Glutamatergic neuron (in vitro differentiated cells): ENCODE measurements around the gene TLK2. TPM values are rescaled to one million over a fixed set of nuclear protein-coding genes. Genes with fewer than 3 reads are reported as not detected.

Source experiments
- DNase-seq: peaks from one replicate; pipeline ENCODE4 v3.0.0; 2022
- H3K27ac Mint-ChIP-seq: one replicate; pipeline ENCODE4 v1.8.0; 2020; ENCODE audit warnings: mild to moderate bottlenecking, mixed read lengths, inconsistent platforms; ENCODE audit not compliant: unreplicated experiment
- H3K27me3 Mint-ChIP-seq: one replicate; pipeline ENCODE4 v1.8.0; 2020; ENCODE audit warnings: mild to moderate bottlenecking, moderate library complexity, mixed read lengths, inconsistent platforms; ENCODE audit not compliant: unreplicated experiment
- H3K36me3 Mint-ChIP-seq: one replicate; pipeline ENCODE4 v1.8.0; 2020; ENCODE audit warnings: mild to moderate bottlenecking, mixed read lengths, inconsistent platforms; ENCODE audit not compliant: unreplicated experiment
- H3K4me1 Mint-ChIP-seq: one replicate; pipeline ENCODE4 v1.8.0; 2020; ENCODE audit warnings: mild to moderate bottlenecking, low read depth, mixed read lengths, inconsistent platforms; ENCODE audit not compliant: unreplicated experiment
- H3K4me3 Mint-ChIP-seq: one replicate; pipeline ENCODE4 v1.8.0; 2020; ENCODE audit warnings: mild to moderate bottlenecking, mixed read lengths, inconsistent platforms; ENCODE audit not compliant: unreplicated experiment
- H3K9me3 Mint-ChIP-seq: one replicate; pipeline ENCODE4 v1.8.0; 2020; ENCODE audit warnings: mild to moderate bottlenecking, moderate library complexity, mixed read lengths, inconsistent platforms; ENCODE audit not compliant: unreplicated experiment
- total RNA-seq: library from RNA; stranded (reverse); fragmentation: NEBNext Ultra II Directional; extraction: Animal tissue kit (Norgen Biotek cat#: 25700); gene quantifications from one replicate; pipeline ENCODE4 v1.2.1, GENCODE V29; 2021; ENCODE audit not compliant: unreplicated experiment
- TF ChIP-seq, protein P1 (sequence below): fragments of 200-600 bp; sonication (generic); IDR thresholded peaks from one replicate; pipeline ENCODE4 v1.5.0; 2021; ENCODE audit not compliant: partially characterized antibody, unreplicated experiment

TLK2 gene
- total RNA-seq, 1 donor from 2014 or later: 61.5 TPM

DNA sequence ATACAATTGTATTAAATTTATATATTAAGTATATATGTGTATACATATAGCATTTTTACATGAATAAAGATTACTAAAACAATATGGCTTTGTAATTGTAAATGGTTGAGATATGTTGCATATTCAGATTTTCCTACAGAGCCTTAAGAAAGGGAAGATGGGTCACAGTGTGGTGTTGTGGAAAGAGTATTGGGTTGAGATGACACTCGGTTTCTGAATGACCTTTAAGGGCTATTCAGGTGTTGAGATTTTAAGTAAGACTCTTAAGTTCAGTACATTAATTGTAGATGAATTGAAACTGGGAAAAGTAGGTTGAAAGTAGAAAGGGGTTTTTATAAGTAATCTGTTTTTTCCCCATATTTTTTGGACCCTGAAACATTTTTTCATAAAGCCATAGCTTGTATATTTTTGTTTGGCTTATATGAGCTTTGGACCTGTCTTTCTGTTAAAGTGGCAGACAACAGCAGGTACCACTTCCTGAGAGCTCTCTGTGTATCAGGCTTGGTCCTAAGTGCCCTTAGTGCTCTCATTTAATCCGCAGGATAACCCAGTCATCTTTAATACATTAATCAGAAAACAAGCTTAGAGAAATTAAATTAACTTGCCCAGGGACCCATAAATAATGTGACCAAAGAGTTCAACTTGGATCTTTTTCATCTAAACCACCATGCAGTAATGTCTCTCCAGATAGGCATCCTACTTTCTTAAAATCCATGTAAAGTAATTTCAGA lies 100.3 kb downstream of the TLK2 start:
- Mint-ChIP-seq H3K27ac (no peak overlapping the region), H3K4me3 (no peak overlapping the region), H3K9me3 (no peaks in the 10 kb centered on the region), H3K27me3 (no peaks in the 10 kb centered on the region), H3K4me1 (no peaks in the 10 kb centered on the region), H3K36me3 (no peaks in the 10 kb centered on the region)
- DNase-seq: no peak
- TF ChIP-seq, protein P1, sequence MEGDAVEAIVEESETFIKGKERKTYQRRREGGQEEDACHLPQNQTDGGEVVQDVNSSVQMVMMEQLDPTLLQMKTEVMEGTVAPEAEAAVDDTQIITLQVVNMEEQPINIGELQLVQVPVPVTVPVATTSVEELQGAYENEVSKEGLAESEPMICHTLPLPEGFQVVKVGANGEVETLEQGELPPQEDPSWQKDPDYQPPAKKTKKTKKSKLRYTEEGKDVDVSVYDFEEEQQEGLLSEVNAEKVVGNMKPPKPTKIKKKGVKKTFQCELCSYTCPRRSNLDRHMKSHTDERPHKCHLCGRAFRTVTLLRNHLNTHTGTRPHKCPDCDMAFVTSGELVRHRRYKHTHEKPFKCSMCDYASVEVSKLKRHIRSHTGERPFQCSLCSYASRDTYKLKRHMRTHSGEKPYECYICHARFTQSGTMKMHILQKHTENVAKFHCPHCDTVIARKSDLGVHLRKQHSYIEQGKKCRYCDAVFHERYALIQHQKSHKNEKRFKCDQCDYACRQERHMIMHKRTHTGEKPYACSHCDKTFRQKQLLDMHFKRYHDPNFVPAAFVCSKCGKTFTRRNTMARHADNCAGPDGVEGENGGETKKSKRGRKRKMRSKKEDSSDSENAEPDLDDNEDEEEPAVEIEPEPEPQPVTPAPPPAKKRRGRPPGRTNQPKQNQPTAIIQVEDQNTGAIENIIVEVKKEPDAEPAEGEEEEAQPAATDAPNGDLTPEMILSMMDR: no peak

DNA sequence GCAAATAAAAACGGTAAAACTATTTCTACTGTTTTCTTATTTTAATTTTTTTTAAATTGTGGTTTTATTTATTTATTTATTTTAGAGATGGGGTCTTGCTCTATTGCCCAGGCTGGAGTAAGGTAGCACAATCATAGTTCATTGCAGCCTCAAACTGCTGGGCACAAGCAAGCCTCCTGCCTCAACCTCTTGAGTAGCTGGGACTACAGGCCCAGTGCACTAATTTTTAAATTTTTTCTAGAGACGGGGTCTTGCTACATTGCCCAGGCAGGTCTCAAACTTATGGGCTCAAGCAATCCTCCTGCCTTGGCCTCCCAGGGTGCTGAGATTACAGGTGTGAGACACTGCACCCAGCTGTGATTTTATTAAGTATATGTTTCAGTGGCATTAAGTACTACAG lies 102.3 kb downstream of the TLK2 start:
- DNase-seq: no peak
- H3K9me3 Mint-ChIP-seq: no peaks in the 10 kb centered on the region
- no peak overlapping the region for H3K4me3 Mint-ChIP-seq
- no peaks in the 10 kb centered on the region for H3K4me1 Mint-ChIP-seq
- TF ChIP-seq, protein P1: no peak
- H3K27ac Mint-ChIP-seq: no peak overlapping the region
- H3K27me3 Mint-ChIP-seq: no peaks in the 10 kb centered on the region
- no peaks in the 10 kb centered on the region for H3K36me3 Mint-ChIP-seq

DNA sequence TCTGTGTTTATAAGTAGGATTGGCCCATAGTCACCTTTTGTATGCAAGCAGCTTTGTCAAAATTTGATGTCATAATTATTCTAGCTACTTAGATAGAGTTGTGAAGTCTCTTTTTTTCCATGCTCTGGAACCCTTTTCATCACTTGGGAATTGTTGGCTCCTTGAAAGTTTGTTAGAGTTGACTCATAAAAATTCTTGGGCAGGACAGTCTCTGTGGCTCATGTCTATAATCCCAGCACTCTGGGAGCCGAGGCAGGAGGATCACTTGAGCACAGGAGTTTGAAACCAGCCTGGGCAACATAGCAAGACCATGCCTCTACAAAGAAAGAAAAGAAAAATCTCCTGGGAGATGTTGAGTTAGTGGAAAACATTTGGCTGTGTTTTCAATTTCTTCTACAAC lies 103.1 kb downstream of the TLK2 start:
- Mint-ChIP-seq H3K4me3 (no peak overlapping the region), H3K27ac (no peak overlapping the region), H3K9me3 (no peaks in the 10 kb centered on the region), H3K36me3 (no peaks in the 10 kb centered on the region), H3K27me3 (no peaks in the 10 kb centered on the region), H3K4me1 (no peaks in the 10 kb centered on the region)
- TF ChIP-seq, protein P1: no peak
- DNase-seq: no peak

DNA sequence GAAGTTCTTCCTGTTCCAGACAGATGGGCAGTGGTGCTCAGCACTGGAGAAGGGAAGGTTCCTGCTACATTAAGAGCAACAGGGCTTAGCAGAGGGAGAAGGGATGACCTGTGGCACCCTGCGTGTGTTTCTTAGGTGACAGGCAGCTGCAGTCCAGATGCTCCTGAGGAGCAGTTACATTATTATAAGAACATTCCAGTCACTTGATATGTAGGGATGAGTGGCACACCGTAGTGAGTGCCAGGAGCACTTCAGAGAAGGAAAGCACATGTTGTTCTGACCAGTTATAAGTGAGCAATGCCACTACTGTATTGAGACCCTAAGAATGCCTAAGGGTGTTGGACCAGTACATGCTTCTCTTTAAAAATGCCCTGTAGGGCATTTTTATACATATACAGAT lies 108.9 kb downstream of the TLK2 start:
- TF ChIP-seq, protein P1: no peak
- H3K4me1 Mint-ChIP-seq: peaks cover 2% of the 10 kb centered on the region
- H3K36me3 Mint-ChIP-seq: no peaks in the 10 kb centered on the region
- H3K9me3 Mint-ChIP-seq: no peaks in the 10 kb centered on the region
- no peak overlapping the region for H3K27ac Mint-ChIP-seq
- peaks cover 6% of the 10 kb centered on the region for H3K27me3 Mint-ChIP-seq
- no peak overlapping the region for H3K4me3 Mint-ChIP-seq
- no peak for DNase-seq

DNA sequence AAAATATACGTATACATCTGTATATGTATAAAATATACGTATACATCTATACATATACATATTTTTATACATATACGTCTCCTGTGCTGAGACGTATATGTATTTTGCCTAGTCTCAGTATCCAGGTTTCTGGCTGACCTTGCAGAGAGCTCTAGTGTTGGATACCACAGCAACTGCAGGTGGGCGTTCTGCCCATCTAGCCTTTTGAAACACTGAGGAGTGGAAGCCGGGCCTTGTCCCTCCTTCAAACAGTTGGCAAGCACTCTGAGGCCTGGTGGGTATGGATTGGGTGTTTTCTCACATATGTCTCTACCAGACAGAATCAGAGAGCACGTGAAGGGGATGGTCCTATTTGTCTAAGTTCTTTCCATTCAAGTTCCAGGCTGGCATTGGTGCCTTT lies 109.5 kb downstream of the TLK2 start:
- Mint-ChIP-seq H3K27me3 (peaks cover 6% of the 10 kb centered on the region), H3K4me1 (peaks cover 2% of the 10 kb centered on the region), H3K4me3 (no peak overlapping the region), H3K36me3 (no peaks in the 10 kb centered on the region), H3K27ac (peak overlapping the region; percentile 14), H3K9me3 (no peaks in the 10 kb centered on the region)
- TF ChIP-seq, protein P1: no peak
- DNase-seq: no peak
